Type B pancreatic cell (in vitro differentiated cells): ENCODE results near the gene VNN1. TPM values are rescaled to one million over a fixed set of nuclear protein-coding genes. Genes with fewer than 3 reads are reported as not detected.

Experiments
- DNase-seq: peaks from one replicate; pipeline ENCODE4 v3.0.0; 2021; ENCODE audit warnings: mixed read lengths; ENCODE audit not compliant: unreplicated experiment; ENCODE audit errors: extremely low spot score
- H3K27ac Mint-ChIP-seq: 2 replicates; pipeline ENCODE4 v1.8.0; 2021; ENCODE audit warnings: mild to moderate bottlenecking, mixed read lengths
- H3K27me3 Mint-ChIP-seq: 2 replicates; pipeline ENCODE4 v1.8.0; 2021; ENCODE audit warnings: mixed read lengths
- H3K36me3 Mint-ChIP-seq: 2 replicates; pipeline ENCODE4 v1.8.0; 2021; ENCODE audit warnings: mixed read lengths
- H3K4me1 Mint-ChIP-seq: one replicate; pipeline ENCODE4 v1.8.0; 2021; ENCODE audit warnings: mixed read lengths; ENCODE audit not compliant: unreplicated experiment
- H3K4me3 Mint-ChIP-seq: 2 replicates; pipeline ENCODE4 v1.8.0; 2021; ENCODE audit warnings: mild to moderate bottlenecking, mixed read lengths
- H3K9me3 Mint-ChIP-seq: 2 replicates; pipeline ENCODE4 v1.8.0; 2021; ENCODE audit warnings: mixed read lengths
- CTCF ChIP-seq: fragments of 200-600 bp; sonication (generic); conservative IDR thresholded peaks from 2 replicates; pipeline ENCODE4 v1.5.0; 2021; ENCODE audit warnings: antibody characterized with exemption, mild to moderate bottlenecking
- total RNA-seq: library from RNA; stranded (reverse); gene quantifications from 2 replicates; pipeline ENCODE4 v1.2.1, GENCODE V29; 2021; ENCODE audit warnings: low replicate concordance

The VNN1 gene
- total RNA-seq, 1 donor from 2014 or later: 1.3 TPM

- Mint-ChIP-seq H3K4me1 (peaks cover 7% of the 10 kb centered on the region), H3K36me3 (no peaks in the 10 kb centered on the region), H3K27ac (no peak overlapping the region), H3K9me3 (no peaks in the 10 kb centered on the region), H3K4me3 (no peak overlapping the region), H3K27me3 (no peaks in the 10 kb centered on the region)
- no peak for DNase-seq
- no peak for TF ChIP-seq CTCF
Observed at GRCh38 chr6:132725947-132726607, 12.2 kb upstream of the VNN1 start.

GRCh38 chr6:132725471-132725870 lies 11.6 kb upstream of the VNN1 start:
- Mint-ChIP-seq H3K9me3 (no peaks in the 10 kb centered on the region), H3K27me3 (no peaks in the 10 kb centered on the region), H3K4me1 (peaks cover 7% of the 10 kb centered on the region), H3K4me3 (no peak overlapping the region), H3K36me3 (no peaks in the 10 kb centered on the region), H3K27ac (no peak overlapping the region)
- no peak for TF ChIP-seq CTCF
- no peak for DNase-seq

GRCh38 chr6:132719736-132720448 lies 6.0 kb upstream of the VNN1 start:
- H3K4me1 Mint-ChIP-seq: peaks cover 7% of the 10 kb centered on the region
- TF ChIP-seq CTCF: no peak
- peak overlapping the region; percentile 9 for H3K27ac Mint-ChIP-seq
- H3K27me3 Mint-ChIP-seq: no peaks in the 10 kb centered on the region
- H3K9me3 Mint-ChIP-seq: no peaks in the 10 kb centered on the region
- no peaks in the 10 kb centered on the region for H3K36me3 Mint-ChIP-seq
- no peak for DNase-seq
- H3K4me3 Mint-ChIP-seq: no peak overlapping the region

- TF ChIP-seq CTCF: no peak
- H3K4me3 Mint-ChIP-seq: no peak overlapping the region
- H3K9me3 Mint-ChIP-seq: no peaks in the 10 kb centered on the region
- no peaks in the 10 kb centered on the region for H3K27me3 Mint-ChIP-seq
- H3K27ac Mint-ChIP-seq: no peak overlapping the region
- no peak for DNase-seq
- no peaks in the 10 kb centered on the region for H3K4me1 Mint-ChIP-seq
- H3K36me3 Mint-ChIP-seq: no peaks in the 10 kb centered on the region
Observed at GRCh38 chr6:132715881-132716637, 2.2 kb upstream of the VNN1 start.

- Mint-ChIP-seq H3K4me1 (no peaks in the 10 kb centered on the region), H3K36me3 (no peaks in the 10 kb centered on the region), H3K4me3 (no peak overlapping the region), H3K27ac (no peak overlapping the region), H3K27me3 (no peaks in the 10 kb centered on the region), H3K9me3 (no peaks in the 10 kb centered on the region)
- DNase-seq: no peak
- peak; percentile 34 for TF ChIP-seq CTCF
Observed at GRCh38 chr6:132715204-132715603, 1.3 kb upstream of the VNN1 start.
